A549 (cell line): Measurements from ENCODE around the gene SND1. TPM values are rescaled to one million over a fixed set of nuclear protein-coding genes. Genes with fewer than 3 reads are reported as not detected.

Experiments
- ATAC-seq, 2 experiments: fragments of 200-7000 bp in 1 of 2; fragments of >200 bp in 1 of 2; cut with Nextera tagmentation in 1 of 2; cut with Tn5 transposase in 1 of 2; 3 replicates each; pipeline versions ENCODE4 v1.8.0 to v1.9.1; 2018 to 2020; ENCODE audit warnings: mild to moderate bottlenecking in 1 of 2, moderate library complexity in 1 of 2
- CTCF ChIA-PET: fragments of 300-600 bp; sonication (Branson Sonifier 250); formaldehyde crosslinking; extraction: SDS; loops from one replicate; lab custom pipeline; 2021; ENCODE audit warnings: antibody characterized with exemption, inconsistent platforms; lab: Yijun Ruan, JAX
- POLR2A ChIA-PET: fragments of 350-600 bp; formaldehyde crosslinking; extraction: SDS; loops from one replicate; lab custom pipeline; 2021; ENCODE audit warnings: antibody characterized with exemption, inconsistent platforms; lab: Yijun Ruan, JAX
- DNase-seq, 2 experiments: peaks; one replicate each; pipeline versions ENCODE4 v3.0.0 to v3.0.0-alpha.2; 2011 to 2016; ENCODE audit warnings: low read depth in 1 of 2, low spot score in 1 of 2
- FAIRE-seq: peaks from 2 replicates; lab custom pipeline; 2011; peaks lifted over from hg19 to GRCh38; lab: Jason Lieb, UNC
- H3K27ac ChIP-seq, 2 experiments: fragments of >200 bp; sonication (Bioruptor Twin); formaldehyde crosslinking; 3 replicates each; pipeline ENCODE4 v1.5.1; 2016 to 2017
- H3K4me1 ChIP-seq: fragments of >200 bp; sonication (Bioruptor Twin); formaldehyde crosslinking; 3 replicates; pipeline ENCODE4 v1.6.1; 2016
- H3K4me2 ChIP-seq: fragments of >200 bp; sonication (Bioruptor Twin); formaldehyde crosslinking; 3 replicates; pipeline ENCODE4 v1.6.1; 2016
- H3K4me3 ChIP-seq: fragments of >200 bp; sonication (Bioruptor Twin); formaldehyde crosslinking; 3 replicates; pipeline ENCODE4 v1.5.1; 2016
- H3K9me3 ChIP-seq: fragments of >200 bp; sonication (Bioruptor Twin); formaldehyde crosslinking; 3 replicates; pipeline ENCODE4 v1.6.1; 2016
- BHLHE40 ChIP-seq: IDR thresholded peaks from 2 replicates; pipeline ENCODE4 v1.6.1; 2012; ENCODE audit warnings: low read depth, low read length, inconsistent platforms
- CHD2 ChIP-seq: fragments of 150-350 bp; IDR thresholded peaks from 2 replicates; pipeline ENCODE4 v1.6.1; 2014; ENCODE audit warnings: low read length; ENCODE audit not compliant: partially characterized antibody
- CHD4 ChIP-seq: fragments of 200-600 bp; sonication (generic); IDR thresholded peaks from 2 replicates; pipeline ENCODE4 v1.6.1; 2016; ENCODE audit warnings: antibody characterized with exemption, mild to moderate bottlenecking, borderline replicate concordance
- EHF ChIP-seq: fragments of 250-450 bp; sonication (Bioruptor Pico); IDR thresholded peaks from 2 replicates; pipeline ENCODE4 v1.5.0; 2020; ENCODE audit warnings: mild to moderate bottlenecking
- EHMT2 ChIP-seq: fragments of 200-600 bp; sonication (generic); IDR thresholded peaks from 2 replicates; pipeline ENCODE4 v1.6.1; 2016; ENCODE audit warnings: antibody characterized with exemption, low read depth, mild to moderate bottlenecking, moderate library complexity
- FOSL2 ChIP-seq, 2 experiments: fragments of 450-650 bp in 1 of 2; fragments of >200 bp in 1 of 2; sonication (Bioruptor Twin) in 1 of 2; formaldehyde crosslinking; IDR thresholded peaks; 2 replicates each; pipeline versions ENCODE4 v1.5.0 to v1.6.1; 2016 to 2020; ENCODE audit warnings: mild to moderate bottlenecking in 1 of 2, moderate library complexity in 1 of 2
- FOXS1 ChIP-seq: fragments of 250-450 bp; sonication (Bioruptor Pico); IDR thresholded peaks from 2 replicates; pipeline ENCODE4 v1.5.0; 2020; ENCODE audit warnings: mild to moderate bottlenecking, moderate library complexity
- HES2 ChIP-seq: fragments of >200 bp; sonication (Bioruptor Twin); formaldehyde crosslinking; IDR thresholded peaks from 2 replicates; pipeline ENCODE4 v1.6.1; 2016
- HMGXB4 ChIP-seq: fragments of 250-450 bp; sonication (Bioruptor Pico); IDR thresholded peaks from 2 replicates; pipeline ENCODE4 v1.5.0; 2021; ENCODE audit warnings: mild to moderate bottlenecking, moderate library complexity, borderline replicate concordance
- HOXA7 ChIP-seq: fragments of 250-450 bp; sonication (Bioruptor Pico); IDR thresholded peaks from 2 replicates; pipeline ENCODE4 v1.5.0; 2020; ENCODE audit warnings: mild to moderate bottlenecking, moderate library complexity
- HOXB13 ChIP-seq: fragments of 250-450 bp; sonication (Bioruptor Pico); IDR thresholded peaks from 2 replicates; pipeline ENCODE4 v1.5.0; 2020; ENCODE audit warnings: low read depth, mild to moderate bottlenecking, moderate library complexity
- JUNB ChIP-seq: fragments of >200 bp; sonication (Bioruptor Twin); formaldehyde crosslinking; IDR thresholded peaks from 2 replicates; pipeline ENCODE4 v1.6.1; 2016
- MAFK ChIP-seq: fragments of 450-650 bp; IDR thresholded peaks from 2 replicates; pipeline ENCODE4 v1.6.1; 2014; ENCODE audit not compliant: partially characterized antibody
- MAX ChIP-seq: IDR thresholded peaks from 2 replicates; pipeline ENCODE4 v1.6.1; 2012
- MAZ ChIP-seq: fragments of 150-350 bp; IDR thresholded peaks from 2 replicates; pipeline ENCODE4 v1.6.1; 2014; ENCODE audit warnings: antibody characterized with exemption, low read depth, low read length, borderline replicate concordance
- NFE2L2 ChIP-seq: fragments of 150-350 bp; conservative IDR thresholded peaks from 2 replicates; pipeline ENCODE4 v1.6.1; 2014; ENCODE audit warnings: low read length
- NR3C1 ChIP-seq: fragments of >200 bp; sonication (Bioruptor Twin); formaldehyde crosslinking; IDR thresholded peaks from 3 replicates; pipeline ENCODE4 v1.6.1; 2017
- POLR2A ChIP-seq: IDR thresholded peaks from 2 replicates; pipeline ENCODE4 v1.6.1; 2012; ENCODE audit warnings: mild to moderate bottlenecking, low read length
- POLR2AphosphoS2 ChIP-seq: conservative IDR thresholded peaks from 2 replicates; pipeline ENCODE4 v1.6.1; 2012; ENCODE audit warnings: low read length, improper control_type of control experiment, inconsistent platforms
- RARB ChIP-seq: fragments of 250-450 bp; sonication (Bioruptor Pico); IDR thresholded peaks from 2 replicates; pipeline ENCODE4 v1.8.0; 2021; ENCODE audit warnings: mild to moderate bottlenecking, moderate library complexity
- RCOR1 ChIP-seq: fragments of 150-350 bp; IDR thresholded peaks from 2 replicates; pipeline ENCODE4 v1.6.1; 2014; ENCODE audit warnings: antibody characterized with exemption, low read length, low read depth
- RNF2 ChIP-seq: fragments of 200-600 bp; sonication (generic); IDR thresholded peaks from 2 replicates; pipeline ENCODE4 v1.6.1; 2016; ENCODE audit warnings: low read depth, mild to moderate bottlenecking, antibody characterized with exemption, moderate library complexity, borderline replicate concordance
- TP53 ChIP-seq: fragments of 250-450 bp; sonication (Bioruptor Pico); IDR thresholded peaks from 2 replicates; pipeline ENCODE4 v1.5.0; 2021; ENCODE audit warnings: mild to moderate bottlenecking, moderate library complexity
- ZC3H11A ChIP-seq: fragments of 450-650 bp; IDR thresholded peaks from 2 replicates; pipeline ENCODE4 v1.6.1; 2014; ENCODE audit warnings: antibody characterized with exemption, mild to moderate bottlenecking
- ZSCAN20 ChIP-seq: fragments of 250-450 bp; sonication (Bioruptor Pico); IDR thresholded peaks from 2 replicates; pipeline ENCODE4 v1.8.0; 2022; ENCODE audit warnings: mild to moderate bottlenecking, moderate library complexity
- WGBS: methylation state at CpG from one replicate; pipeline ENCODE4 v1.1.6; 2017; ENCODE audit errors: missing lambda C conversion rate; 5-methylcytosine and 5-hydroxymethylcytosine counted together
- polyA plus RNA-seq, 4 experiments: library from polyadenylated mRNA; depleted of rRNA in 3 of 4; stranded (reverse); fragments of >200 nt; fragmentation: RNase III in 1 of 4; extraction: RNeasy Plus Mini Kit Qiagen cat#74134 plus additional on column Dnase treatment in 1 of 4; gene quantifications; 2 replicates in 3 of 4; 3 replicates in 1 of 4; pipeline ENCODE4 v1.2.3, GENCODE V29; 2011 to 2017
- TF ChIP-seq, protein P1 (sequence below): fragments of 200-600 bp; sonication (generic); IDR thresholded peaks from 2 replicates; pipeline ENCODE4 v1.6.1; 2016; ENCODE audit warnings: antibody characterized with exemption, mild to moderate bottlenecking, moderate library complexity

The SND1 gene
- polyA plus RNA-seq, 2 of the 4 experiments (the other 2 are of a cell fraction) = 102 to 138 TPM

DNA sequence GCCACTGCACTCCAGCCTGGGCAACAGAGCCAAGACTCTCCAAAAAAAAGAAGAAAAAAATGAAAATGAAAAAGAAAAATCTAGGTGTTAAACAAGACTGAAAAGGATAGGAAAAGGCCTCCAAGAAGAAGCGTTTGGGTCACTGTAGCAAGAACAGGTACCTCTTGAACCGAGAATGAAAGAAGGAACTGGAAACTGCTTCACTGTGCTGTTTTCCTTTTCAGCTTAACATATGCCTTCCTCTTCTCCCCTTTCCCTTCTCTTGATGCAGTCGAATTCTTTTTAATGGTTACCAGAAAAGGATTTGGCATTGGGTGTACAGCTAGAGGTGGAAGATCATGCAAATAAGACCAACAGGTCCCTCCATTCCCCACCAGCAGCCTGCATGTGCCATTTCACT lies 351.2 kb downstream of the SND1 start:
- no peak for DNase-seq
- no peak for TF ChIP-seq ZSCAN20 (CRISPR knock-in tag)
- TF ChIP-seq HOXA7 = no peak
- no peak for TF ChIP-seq MAZ
- no peak for TF ChIP-seq MAX
- no peak for TF ChIP-seq MAFK
- TF ChIP-seq NFE2L2 = no peak
- no peak for TF ChIP-seq FOXS1 (CRISPR knock-in tag)
- no peak for TF ChIP-seq FOSL2 (IDR thresholded peaks at IDR 0.05)
- no peak for TF ChIP-seq FOSL2 (CRISPR knock-in tag; IDR thresholded peaks at IDR 0.05)
- TF ChIP-seq, protein P1, sequence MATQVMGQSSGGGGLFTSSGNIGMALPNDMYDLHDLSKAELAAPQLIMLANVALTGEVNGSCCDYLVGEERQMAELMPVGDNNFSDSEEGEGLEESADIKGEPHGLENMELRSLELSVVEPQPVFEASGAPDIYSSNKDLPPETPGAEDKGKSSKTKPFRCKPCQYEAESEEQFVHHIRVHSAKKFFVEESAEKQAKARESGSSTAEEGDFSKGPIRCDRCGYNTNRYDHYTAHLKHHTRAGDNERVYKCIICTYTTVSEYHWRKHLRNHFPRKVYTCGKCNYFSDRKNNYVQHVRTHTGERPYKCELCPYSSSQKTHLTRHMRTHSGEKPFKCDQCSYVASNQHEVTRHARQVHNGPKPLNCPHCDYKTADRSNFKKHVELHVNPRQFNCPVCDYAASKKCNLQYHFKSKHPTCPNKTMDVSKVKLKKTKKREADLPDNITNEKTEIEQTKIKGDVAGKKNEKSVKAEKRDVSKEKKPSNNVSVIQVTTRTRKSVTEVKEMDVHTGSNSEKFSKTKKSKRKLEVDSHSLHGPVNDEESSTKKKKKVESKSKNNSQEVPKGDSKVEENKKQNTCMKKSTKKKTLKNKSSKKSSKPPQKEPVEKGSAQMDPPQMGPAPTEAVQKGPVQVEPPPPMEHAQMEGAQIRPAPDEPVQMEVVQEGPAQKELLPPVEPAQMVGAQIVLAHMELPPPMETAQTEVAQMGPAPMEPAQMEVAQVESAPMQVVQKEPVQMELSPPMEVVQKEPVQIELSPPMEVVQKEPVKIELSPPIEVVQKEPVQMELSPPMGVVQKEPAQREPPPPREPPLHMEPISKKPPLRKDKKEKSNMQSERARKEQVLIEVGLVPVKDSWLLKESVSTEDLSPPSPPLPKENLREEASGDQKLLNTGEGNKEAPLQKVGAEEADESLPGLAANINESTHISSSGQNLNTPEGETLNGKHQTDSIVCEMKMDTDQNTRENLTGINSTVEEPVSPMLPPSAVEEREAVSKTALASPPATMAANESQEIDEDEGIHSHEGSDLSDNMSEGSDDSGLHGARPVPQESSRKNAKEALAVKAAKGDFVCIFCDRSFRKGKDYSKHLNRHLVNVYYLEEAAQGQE = no peak
- no peak for TF ChIP-seq CHD4
- no peak for TF ChIP-seq RCOR1
- TF ChIP-seq EHF (CRISPR knock-in tag) = no peak
- no peak for TF ChIP-seq NR3C1
- no peak for TF ChIP-seq RNF2
- no peak for TF ChIP-seq ZC3H11A
- no peak for TF ChIP-seq HES2
- no peak for TF ChIP-seq POLR2AphosphoS2
- no peak for TF ChIP-seq EHMT2
- no peak for TF ChIP-seq TP53 (CRISPR knock-in tag)
- no peak overlapping the region for H3K4me3 ChIP-seq
- ATAC-seq = no peak
- FAIRE-seq = no peak
- POLR2A ChIA-PET = no interaction called here
- CTCF ChIA-PET = interaction anchor here (0.6 to 0.7 kb wide), 2 partner anchors 9 to 299 kb away, joined by 3 read pairs; no protein-coding TSS in a partner anchor
- whole genome bisulfite sequencing = 93% methylated on average over 3 of the region's 3 CpGs
- H3K4me2 ChIP-seq = no peak overlapping the region
- H3K4me1 ChIP-seq = no peaks in the 10 kb centered on the region
- H3K27ac ChIP-seq = no peak overlapping the region
- H3K9me3 ChIP-seq = no peaks in the 10 kb centered on the region

GRCh38 chr7:128003787-128004186 lies 351.8 kb downstream of the SND1 start:
- no peak for TF ChIP-seq HMGXB4 (CRISPR knock-in tag)
- no peak for TF ChIP-seq FOSL2 (IDR thresholded peaks at IDR 0.05)
- TF ChIP-seq FOSL2 (CRISPR knock-in tag; IDR thresholded peaks at IDR 0.05) = no peak
- TF ChIP-seq HOXB13 (CRISPR knock-in tag) = no peak
- TF ChIP-seq JUNB = no peak
- TF ChIP-seq CHD4 = no peak
- TF ChIP-seq RARB (CRISPR knock-in tag) = no peak
- TF ChIP-seq EHMT2 = no peak
- no peak for TF ChIP-seq POLR2A
- no peak for TF ChIP-seq MAX
- TF ChIP-seq BHLHE40 = no peak
- no peak for TF ChIP-seq CHD2
- no peak for ATAC-seq
- DNase-seq = no peak
- H3K4me3 ChIP-seq = no peak overlapping the region
- ChIA-PET CTCF (interaction anchor here (0.6 to 0.7 kb wide), 2 partner anchors 10 to 299 kb away, joined by 3 read pairs; no protein-coding TSS in a partner anchor), POLR2A (no interaction called here)
- FAIRE-seq = no peak
- H3K4me2 ChIP-seq = no peak overlapping the region
- H3K27ac ChIP-seq = no peak overlapping the region
- WGBS = 96% methylated on average over 2 of the region's 2 CpGs
- no peaks in the 10 kb centered on the region for H3K4me1 ChIP-seq
- no peaks in the 10 kb centered on the region for H3K9me3 ChIP-seq
